ENCODE data around the gene ALAD.

DNA sequence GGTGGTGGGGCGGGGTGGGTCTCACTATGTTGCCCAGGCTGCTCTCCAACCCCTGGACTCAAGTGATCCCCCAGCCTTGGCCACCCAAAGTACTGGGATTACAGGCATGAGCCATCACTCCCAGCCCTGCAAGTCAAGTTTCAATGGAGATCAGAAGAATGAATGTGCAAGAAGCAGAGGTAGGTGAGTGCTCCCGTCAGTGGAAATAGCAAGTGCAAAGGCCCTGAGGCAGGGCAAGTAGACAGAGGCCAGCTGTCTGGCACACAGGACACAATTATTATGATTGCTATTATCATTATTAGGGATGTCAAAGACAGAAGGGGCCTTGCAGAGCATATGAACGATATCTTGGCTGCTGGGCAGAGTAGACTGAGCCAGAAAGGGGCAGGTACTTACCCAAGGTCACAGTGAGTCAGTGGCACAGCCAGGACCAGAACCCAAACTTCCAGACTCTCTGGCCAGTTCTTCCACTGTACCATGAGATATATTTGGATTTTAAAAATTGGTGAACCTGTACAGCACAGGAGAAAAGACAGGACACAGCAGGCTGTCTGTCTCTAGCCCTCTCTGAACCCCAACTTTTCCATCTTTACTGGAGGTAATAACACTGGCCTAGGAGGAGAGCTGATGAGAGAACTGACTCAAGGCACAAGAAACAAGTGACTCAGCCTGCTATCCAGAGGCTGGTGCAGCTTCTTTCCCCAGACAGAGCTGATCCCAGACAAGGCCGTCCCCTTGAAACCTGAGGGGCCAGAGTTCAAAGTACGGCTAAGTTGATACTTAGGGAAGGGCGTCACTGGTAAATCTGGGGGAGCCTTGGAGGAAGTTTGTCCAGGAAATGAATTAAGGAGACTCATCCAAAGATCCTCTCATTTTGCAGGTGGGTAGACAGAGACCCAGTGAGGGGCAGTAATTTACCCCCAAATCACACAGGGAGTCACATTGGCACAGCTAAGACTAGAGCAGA, 25.7 kb downstream of the ALAD start:
- TF ChIP-seq POLR2A (IDR thresholded peaks at IDR 0.05; ENCODE audit: low read length) (no peak), GATA1 (IDR thresholded peaks at IDR 0.05; ENCODE audit: low read depth, low read length) (no peak)
